HepG2 (cell line): ENCODE data around the gene KCNMB4. TPM values are rescaled to one million over a fixed set of nuclear protein-coding genes. Genes with fewer than 3 reads are reported as not detected.

Experiments
- ETV5 ChIP-seq: IDR thresholded peaks from 2 replicates; pipeline ENCODE4 v1.6.1; 2018; ENCODE audit warnings: missing biosample characterization, missing genetic modification reagents, inconsistent platforms, borderline replicate concordance
- PAWR ChIP-seq: sonication (generic); formaldehyde crosslinking; IDR thresholded peaks from 2 replicates; pipeline ENCODE4 v1.4.0; 2020; ENCODE audit warnings: missing genetic modification reagents, mild to moderate bottlenecking, borderline replicate concordance
- U2AF2 ChIP-seq: fragments of 200-400 bp; formaldehyde crosslinking; IDR thresholded peaks from 2 replicates; pipeline ENCODE4 v1.6.1; 2017; ENCODE audit warnings: low read depth, mild to moderate bottlenecking, low read length
- ZFP82 ChIP-seq: sonication (generic); formaldehyde crosslinking; IDR thresholded peaks from 2 replicates; pipeline ENCODE4 v1.5.1; 2020; ENCODE audit warnings: mild to moderate bottlenecking, missing genetic modification reagents, borderline replicate concordance
- ZNF317 ChIP-seq: sonication (generic); formaldehyde crosslinking; IDR thresholded peaks from 2 replicates; pipeline ENCODE4 v1.5.0; 2020; ENCODE audit warnings: mild to moderate bottlenecking, missing genetic modification reagents
- ZNF781 ChIP-seq: sonication (generic); formaldehyde crosslinking; IDR thresholded peaks from 2 replicates; pipeline ENCODE4 v1.5.1; 2020; ENCODE audit warnings: borderline replicate concordance, mild to moderate bottlenecking, missing genetic modification reagents; ENCODE audit errors: not compliant biosample characterization
- polyA plus RNA-seq, 8 experiments: library from polyadenylated mRNA; depleted of rRNA in 3 of 8; stranded (reverse) in 7 of 8; unstranded in 1 of 8; fragments of >200 nt; fragmentation: Illumina TruSeq in 4 of 8; extraction: Trizol in 4 of 8; gene quantifications; 2 replicates each; pipeline versions ENCODE4 v1.2.1 to v1.2.3, GENCODE V29; 2011 to 2016; ENCODE audit warnings: low read depth in 4 of 8, missing spikeins in 1 of 8, mixed read lengths in 1 of 8; ENCODE audit not compliant: insufficient read depth in 1 of 8
- total RNA-seq, 5 experiments: library from RNA; depleted of rRNA; stranded (reverse); fragments of >200 nt; fragmentation: Illumina TruSeq; extraction: Trizol; gene quantifications; 2 replicates each; pipeline ENCODE4 v1.2.3, GENCODE V29; 2016; ENCODE audit warnings: low read depth in 1 of 5
- TF ChIP-seq, protein P1 (sequence below): sonication (generic); formaldehyde crosslinking; IDR thresholded peaks from 2 replicates; pipeline ENCODE4 v1.8.1; 2022; ENCODE audit warnings: low read depth, mild to moderate bottlenecking, missing genetic modification reagents
- TF ChIP-seq, protein P2 (sequence below): sonication (generic); formaldehyde crosslinking; IDR thresholded peaks from 2 replicates; pipeline ENCODE4 v1.5.1; 2020; ENCODE audit warnings: mild to moderate bottlenecking, missing genetic modification reagents, borderline replicate concordance
- TF ChIP-seq, protein P3 (sequence below): sonication (generic); formaldehyde crosslinking; IDR thresholded peaks from 2 replicates; pipeline ENCODE4 v1.5.1; 2020; ENCODE audit warnings: mild to moderate bottlenecking, missing genetic modification reagents, moderate library complexity
- TF ChIP-seq, protein P4 (sequence below): IDR thresholded peaks from 2 replicates; pipeline ENCODE4 v1.6.1; 2016; ENCODE audit warnings: missing compliant biosample characterization, missing genetic modification reagents, borderline replicate concordance
- TF ChIP-seq, protein P5 (sequence below): sonication (generic); formaldehyde crosslinking; IDR thresholded peaks from 2 replicates; pipeline ENCODE4 v1.4.0; 2020; ENCODE audit warnings: missing genetic modification reagents
- TF ChIP-seq, protein P6 (sequence below): sonication (generic); formaldehyde crosslinking; conservative IDR thresholded peaks from 2 replicates; pipeline ENCODE4 v1.4.0; 2020; ENCODE audit warnings: missing genetic modification reagents
- TF ChIP-seq, protein P7 (sequence below): sonication (generic); formaldehyde crosslinking; IDR thresholded peaks from 2 replicates; pipeline ENCODE4 v1.8.1; 2023; ENCODE audit warnings: mild to moderate bottlenecking, moderate library complexity, missing genetic modification reagents

KCNMB4 gene
- total and polyA plus RNA-seq, 2 of the 13 experiments (the other 11 are each of a cell fraction or from before 2014, with no cell fraction given), result 0.67 to 0.84 TPM

DNA sequence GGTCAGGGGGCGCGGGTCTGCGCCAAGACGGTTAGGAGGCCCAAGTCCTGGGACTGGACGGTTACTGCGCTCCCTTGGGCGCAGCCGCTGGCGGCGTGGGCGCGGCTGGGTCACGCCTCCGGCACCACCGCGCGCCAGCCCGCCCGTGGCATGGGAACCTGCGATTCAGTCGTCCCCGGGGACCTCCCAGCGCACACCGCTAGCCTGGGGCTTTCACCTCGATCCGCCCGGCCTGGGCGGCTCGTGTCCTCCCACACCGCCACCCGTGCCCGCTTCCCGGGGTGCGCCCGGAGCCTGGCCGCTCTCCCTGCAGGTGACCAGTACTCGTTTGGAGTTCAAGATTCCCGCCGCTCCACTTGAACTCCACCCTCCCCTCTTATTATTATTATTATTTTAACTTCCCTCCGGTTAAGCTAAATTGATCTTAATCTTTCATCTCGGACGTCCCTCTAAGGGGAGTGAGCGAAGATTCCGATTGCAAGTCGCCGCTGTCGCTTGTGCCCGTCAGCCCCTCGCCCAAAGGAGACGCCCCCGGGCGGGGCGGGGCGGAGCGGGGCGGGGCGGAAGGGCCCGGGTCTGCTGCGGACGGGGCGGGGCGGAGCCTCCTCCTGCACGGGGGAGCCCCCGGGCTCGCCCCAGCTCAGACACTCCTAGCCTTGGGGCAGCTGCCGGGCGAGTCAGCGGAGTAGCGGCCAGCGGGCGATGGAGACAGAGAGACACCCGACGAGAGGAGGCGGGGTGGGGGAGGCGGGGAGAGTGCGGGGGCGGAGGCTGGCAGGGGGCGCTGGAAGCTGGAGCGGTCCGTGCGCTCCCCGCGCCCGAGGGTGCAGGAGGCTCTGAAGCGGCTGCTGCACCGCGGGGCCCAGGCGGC is at the start of gene KCNMB4 (continued):
- TF ChIP-seq, protein P1, sequence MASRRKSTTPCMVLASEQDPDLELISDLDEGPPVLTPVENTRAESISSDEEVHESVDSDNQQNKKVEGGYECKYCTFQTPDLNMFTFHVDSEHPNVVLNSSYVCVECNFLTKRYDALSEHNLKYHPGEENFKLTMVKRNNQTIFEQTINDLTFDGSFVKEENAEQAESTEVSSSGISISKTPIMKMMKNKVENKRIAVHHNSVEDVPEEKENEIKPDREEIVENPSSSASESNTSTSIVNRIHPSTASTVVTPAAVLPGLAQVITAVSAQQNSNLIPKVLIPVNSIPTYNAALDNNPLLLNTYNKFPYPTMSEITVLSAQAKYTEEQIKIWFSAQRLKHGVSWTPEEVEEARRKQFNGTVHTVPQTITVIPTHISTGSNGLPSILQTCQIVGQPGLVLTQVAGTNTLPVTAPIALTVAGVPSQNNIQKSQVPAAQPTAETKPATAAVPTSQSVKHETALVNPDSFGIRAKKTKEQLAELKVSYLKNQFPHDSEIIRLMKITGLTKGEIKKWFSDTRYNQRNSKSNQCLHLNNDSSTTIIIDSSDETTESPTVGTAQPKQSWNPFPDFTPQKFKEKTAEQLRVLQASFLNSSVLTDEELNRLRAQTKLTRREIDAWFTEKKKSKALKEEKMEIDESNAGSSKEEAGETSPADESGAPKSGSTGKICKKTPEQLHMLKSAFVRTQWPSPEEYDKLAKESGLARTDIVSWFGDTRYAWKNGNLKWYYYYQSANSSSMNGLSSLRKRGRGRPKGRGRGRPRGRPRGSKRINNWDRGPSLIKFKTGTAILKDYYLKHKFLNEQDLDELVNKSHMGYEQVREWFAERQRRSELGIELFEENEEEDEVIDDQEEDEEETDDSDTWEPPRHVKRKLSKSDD, result no peak
- TF ChIP-seq, protein P2, sequence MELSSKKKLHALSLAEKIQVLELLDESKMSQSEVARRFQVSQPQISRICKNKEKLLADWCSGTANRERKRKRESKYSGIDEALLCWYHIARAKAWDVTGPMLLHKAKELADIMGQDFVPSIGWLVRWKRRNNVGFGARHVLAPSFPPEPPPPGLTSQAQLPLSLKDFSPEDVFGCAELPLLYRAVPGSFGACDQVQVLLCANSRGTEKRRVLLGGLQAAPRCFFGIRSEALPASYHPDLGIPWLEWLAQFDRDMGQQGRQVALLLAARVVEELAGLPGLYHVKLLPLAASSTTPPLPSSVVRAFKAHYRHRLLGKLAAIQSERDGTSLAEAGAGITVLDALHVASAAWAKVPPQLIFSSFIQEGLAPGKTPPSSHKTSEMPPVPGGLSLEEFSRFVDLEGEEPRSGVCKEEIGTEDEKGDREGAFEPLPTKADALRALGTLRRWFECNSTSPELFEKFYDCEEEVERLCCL (CRISPR knock-in tag), result no peak
- TF ChIP-seq ETV5 (no peak), ZFP82 (no peak), PAWR (no peak), ZNF781 (CRISPR knock-in tag) (no peak), ZNF317 (0 out of 2 replicates have a peak, but pooled peaks have one; percentile 1), U2AF2 (no peak)
- TF ChIP-seq, protein P3, sequence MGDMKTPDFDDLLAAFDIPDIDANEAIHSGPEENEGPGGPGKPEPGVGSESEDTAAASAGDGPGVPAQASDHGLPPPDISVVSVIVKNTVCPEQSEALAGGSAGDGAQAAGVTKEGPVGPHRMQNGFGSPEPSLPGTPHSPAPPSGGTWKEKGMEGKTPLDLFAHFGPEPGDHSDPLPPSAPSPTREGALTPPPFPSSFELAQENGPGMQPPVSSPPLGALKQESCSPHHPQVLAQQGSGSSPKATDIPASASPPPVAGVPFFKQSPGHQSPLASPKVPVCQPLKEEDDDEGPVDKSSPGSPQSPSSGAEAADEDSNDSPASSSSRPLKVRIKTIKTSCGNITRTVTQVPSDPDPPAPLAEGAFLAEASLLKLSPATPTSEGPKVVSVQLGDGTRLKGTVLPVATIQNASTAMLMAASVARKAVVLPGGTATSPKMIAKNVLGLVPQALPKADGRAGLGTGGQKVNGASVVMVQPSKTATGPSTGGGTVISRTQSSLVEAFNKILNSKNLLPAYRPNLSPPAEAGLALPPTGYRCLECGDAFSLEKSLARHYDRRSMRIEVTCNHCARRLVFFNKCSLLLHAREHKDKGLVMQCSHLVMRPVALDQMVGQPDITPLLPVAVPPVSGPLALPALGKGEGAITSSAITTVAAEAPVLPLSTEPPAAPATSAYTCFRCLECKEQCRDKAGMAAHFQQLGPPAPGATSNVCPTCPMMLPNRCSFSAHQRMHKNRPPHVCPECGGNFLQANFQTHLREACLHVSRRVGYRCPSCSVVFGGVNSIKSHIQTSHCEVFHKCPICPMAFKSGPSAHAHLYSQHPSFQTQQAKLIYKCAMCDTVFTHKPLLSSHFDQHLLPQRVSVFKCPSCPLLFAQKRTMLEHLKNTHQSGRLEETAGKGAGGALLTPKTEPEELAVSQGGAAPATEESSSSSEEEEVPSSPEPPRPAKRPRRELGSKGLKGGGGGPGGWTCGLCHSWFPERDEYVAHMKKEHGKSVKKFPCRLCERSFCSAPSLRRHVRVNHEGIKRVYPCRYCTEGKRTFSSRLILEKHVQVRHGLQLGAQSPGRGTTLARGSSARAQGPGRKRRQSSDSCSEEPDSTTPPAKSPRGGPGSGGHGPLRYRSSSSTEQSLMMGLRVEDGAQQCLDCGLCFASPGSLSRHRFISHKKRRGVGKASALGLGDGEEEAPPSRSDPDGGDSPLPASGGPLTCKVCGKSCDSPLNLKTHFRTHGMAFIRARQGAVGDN, result peak; percentile 64
- TF ChIP-seq, protein P4, sequence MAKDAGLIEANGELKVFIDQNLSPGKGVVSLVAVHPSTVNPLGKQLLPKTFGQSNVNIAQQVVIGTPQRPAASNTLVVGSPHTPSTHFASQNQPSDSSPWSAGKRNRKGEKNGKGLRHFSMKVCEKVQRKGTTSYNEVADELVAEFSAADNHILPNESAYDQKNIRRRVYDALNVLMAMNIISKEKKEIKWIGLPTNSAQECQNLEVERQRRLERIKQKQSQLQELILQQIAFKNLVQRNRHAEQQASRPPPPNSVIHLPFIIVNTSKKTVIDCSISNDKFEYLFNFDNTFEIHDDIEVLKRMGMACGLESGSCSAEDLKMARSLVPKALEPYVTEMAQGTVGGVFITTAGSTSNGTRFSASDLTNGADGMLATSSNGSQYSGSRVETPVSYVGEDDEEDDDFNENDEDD (CRISPR knock-in tag), result peak; percentile 32; the same call in 1 of the 2 replicates
- TF ChIP-seq, protein P5, sequence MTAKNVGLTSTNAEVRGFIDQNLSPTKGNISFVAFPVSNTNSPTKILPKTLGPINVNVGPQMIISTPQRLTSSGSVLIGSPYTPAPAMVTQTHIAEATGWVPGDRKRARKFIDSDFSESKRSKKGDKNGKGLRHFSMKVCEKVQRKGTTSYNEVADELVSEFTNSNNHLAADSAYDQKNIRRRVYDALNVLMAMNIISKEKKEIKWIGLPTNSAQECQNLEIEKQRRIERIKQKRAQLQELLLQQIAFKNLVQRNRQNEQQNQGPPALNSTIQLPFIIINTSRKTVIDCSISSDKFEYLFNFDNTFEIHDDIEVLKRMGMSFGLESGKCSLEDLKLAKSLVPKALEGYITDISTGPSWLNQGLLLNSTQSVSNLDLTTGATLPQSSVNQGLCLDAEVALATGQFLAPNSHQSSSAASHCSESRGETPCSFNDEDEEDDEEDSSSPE (CRISPR knock-in tag), result peak; percentile 58
- TF ChIP-seq, protein P6, sequence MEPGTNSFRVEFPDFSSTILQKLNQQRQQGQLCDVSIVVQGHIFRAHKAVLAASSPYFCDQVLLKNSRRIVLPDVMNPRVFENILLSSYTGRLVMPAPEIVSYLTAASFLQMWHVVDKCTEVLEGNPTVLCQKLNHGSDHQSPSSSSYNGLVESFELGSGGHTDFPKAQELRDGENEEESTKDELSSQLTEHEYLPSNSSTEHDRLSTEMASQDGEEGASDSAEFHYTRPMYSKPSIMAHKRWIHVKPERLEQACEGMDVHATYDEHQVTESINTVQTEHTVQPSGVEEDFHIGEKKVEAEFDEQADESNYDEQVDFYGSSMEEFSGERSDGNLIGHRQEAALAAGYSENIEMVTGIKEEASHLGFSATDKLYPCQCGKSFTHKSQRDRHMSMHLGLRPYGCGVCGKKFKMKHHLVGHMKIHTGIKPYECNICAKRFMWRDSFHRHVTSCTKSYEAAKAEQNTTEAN (CRISPR knock-in tag), result no peak
- TF ChIP-seq, protein P7, sequence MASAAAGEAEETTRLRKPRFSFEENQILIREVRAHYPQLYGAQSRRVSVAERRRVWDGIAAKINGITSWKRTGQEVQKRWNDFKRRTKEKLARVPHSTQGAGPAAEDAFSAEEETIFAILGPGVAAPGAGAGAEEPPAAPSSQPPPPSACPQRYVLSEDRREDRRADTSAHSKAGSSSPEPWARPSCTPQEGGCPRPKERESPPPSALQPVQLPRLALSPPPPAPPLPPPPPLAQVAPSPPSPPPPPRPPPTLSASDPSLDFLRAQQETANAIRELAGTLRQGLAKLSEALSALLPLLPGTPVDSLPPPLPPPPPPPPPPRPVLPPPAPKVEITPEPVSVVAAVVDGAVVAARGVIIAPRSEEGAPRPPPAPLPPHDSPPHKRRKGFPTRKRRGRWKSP (CRISPR knock-in tag), result no peak
